GM23338 (cell line): ENCODE results near the gene GABRB3. TPM values are rescaled to one million over a fixed set of nuclear protein-coding genes. Genes with fewer than 3 reads are reported as not detected.

ENCODE experiments used
- ATAC-seq: fragments of 200-7000 bp; cut with Tn5 transposase; 3 replicates; pipeline ENCODE4 v1.9.1; 2020
- DNase-seq: peaks from one replicate; pipeline ENCODE4 v3.0.0-alpha.2; 2015; ENCODE audit warnings: low spot score
- H2AFZ ChIP-seq: fragments of 200-600 bp; sonication (generic); 2 replicates; pipeline ENCODE4 v1.8.0; 2016; ENCODE audit warnings: antibody characterized with exemption, mild to moderate bottlenecking, moderate library complexity
- H3F3A ChIP-seq: fragments of 200-600 bp; sonication (generic); replicated peaks from 2 replicates; pipeline ENCODE4 v1.8.0; 2017; ENCODE audit warnings: antibody characterized with exemption, mixed run types, low read depth
- H3K27ac ChIP-seq: fragments of 200-600 bp; sonication (generic); 2 replicates; pipeline ENCODE4 v1.6.1; 2016; ENCODE audit warnings: low read depth
- H3K27me3 ChIP-seq: fragments of 200-600 bp; sonication (generic); 2 replicates; pipeline ENCODE4 v1.8.0; 2016; ENCODE audit warnings: mild to moderate bottlenecking, mixed run types, moderate library complexity; ENCODE audit not compliant: insufficient read depth
- H3K36me3 ChIP-seq: fragments of 200-600 bp; sonication (generic); 2 replicates; pipeline ENCODE4 v1.8.0; 2016; ENCODE audit warnings: mild to moderate bottlenecking; ENCODE audit not compliant: insufficient read depth
- H3K4me1 ChIP-seq: fragments of 200-600 bp; sonication (generic); 2 replicates; pipeline ENCODE4 v1.8.0; 2016; ENCODE audit warnings: mild to moderate bottlenecking, moderate library complexity; ENCODE audit not compliant: insufficient read depth
- H3K4me2 ChIP-seq: fragments of 200-600 bp; sonication (generic); 2 replicates; pipeline ENCODE4 v1.7.1; 2017; ENCODE audit warnings: mixed run types
- H3K4me3 ChIP-seq: fragments of 200-600 bp; sonication (generic); 2 replicates; pipeline ENCODE4 v1.6.1; 2016; ENCODE audit warnings: mixed run types
- H3K79me2 ChIP-seq: fragments of 200-600 bp; sonication (generic); replicated peaks from 2 replicates; pipeline ENCODE4 v1.8.0; 2017; ENCODE audit warnings: mild to moderate bottlenecking; ENCODE audit not compliant: insufficient read depth
- H3K9me2 ChIP-seq: fragments of 200-600 bp; sonication (generic); 2 replicates; pipeline ENCODE4 v1.8.0; 2017; ENCODE audit not compliant: insufficient read depth
- H4K20me1 ChIP-seq: fragments of 200-600 bp; sonication (generic); replicated peaks from 2 replicates; pipeline ENCODE4 v1.8.0; 2017; ENCODE audit warnings: mild to moderate bottlenecking; ENCODE audit not compliant: insufficient read depth
- H3K27ac Mint-ChIP-seq: 2 replicates; pipeline ENCODE4 v1.8.0; 2020; ENCODE audit warnings: inconsistent platforms, mild to moderate bottlenecking, moderate library complexity, mixed read lengths
- H3K27me3 Mint-ChIP-seq: 3 replicates; pipeline ENCODE4 v1.8.0; 2022; ENCODE audit warnings: low read depth, mild to moderate bottlenecking, moderate library complexity, mixed read lengths, inconsistent platforms; ENCODE audit not compliant: insufficient read depth, poor library complexity
- H3K36me3 Mint-ChIP-seq: 3 replicates; pipeline ENCODE4 v1.8.0; 2021; ENCODE audit warnings: low read depth, mild to moderate bottlenecking, inconsistent platforms, moderate library complexity, mixed read lengths
- H3K4me1 Mint-ChIP-seq: 3 replicates; pipeline ENCODE4 v1.8.0; 2020; ENCODE audit warnings: mild to moderate bottlenecking, inconsistent platforms, mixed read lengths
- H3K4me3 Mint-ChIP-seq: 3 replicates; pipeline ENCODE4 v1.8.0; 2021; ENCODE audit warnings: moderate library complexity, mild to moderate bottlenecking, inconsistent platforms, mixed read lengths
- H3K9me3 Mint-ChIP-seq: 3 replicates; pipeline ENCODE4 v1.8.0; 2020; ENCODE audit warnings: moderate library complexity, mild to moderate bottlenecking, inconsistent platforms, mixed read lengths
- CREB1 ChIP-seq: fragments of 250-450 bp; sonication (Bioruptor Pico); IDR thresholded peaks from 2 replicates; pipeline ENCODE4 v1.5.0; 2020; ENCODE audit warnings: low read depth, mild to moderate bottlenecking, moderate library complexity
- EZH2 ChIP-seq: fragments of 200-600 bp; sonication (generic); IDR thresholded peaks from one replicate; pipeline ENCODE4 v1.8.0; 2017; ENCODE audit warnings: antibody characterized with exemption, mild to moderate bottlenecking, low read depth; ENCODE audit not compliant: unreplicated experiment
- EZH2phosphoT487 ChIP-seq: fragments of 200-600 bp; sonication (generic); IDR thresholded peaks from one replicate; pipeline ENCODE4 v1.8.1; 2018; ENCODE audit warnings: antibody characterized with exemption; ENCODE audit not compliant: unreplicated experiment
- JUNB ChIP-seq: IDR thresholded peaks from one replicate; pipeline ENCODE4 v1.6.1; 2016; ENCODE audit warnings: antibody characterized with exemption; ENCODE audit not compliant: unreplicated experiment
- NANOG ChIP-seq: IDR thresholded peaks from 2 replicates; pipeline ENCODE4 v1.6.1; 2016; ENCODE audit warnings: antibody characterized with exemption, borderline replicate concordance
- POLR2AphosphoS5 ChIP-seq: IDR thresholded peaks from 2 replicates; pipeline ENCODE4 v1.6.1; 2016; ENCODE audit warnings: antibody characterized with exemption, low read depth
- STAT1 ChIP-seq: IDR thresholded peaks from one replicate; pipeline ENCODE4 v1.6.1; 2016; ENCODE audit warnings: antibody characterized with exemption; ENCODE audit not compliant: unreplicated experiment
- ZNF331 ChIP-seq: fragments of 250-450 bp; sonication (Bioruptor Pico); IDR thresholded peaks from 2 replicates; pipeline ENCODE4 v1.5.0; 2020; ENCODE audit warnings: low read depth, mild to moderate bottlenecking, moderate library complexity
- polyA plus RNA-seq: library from polyadenylated mRNA; unstranded; fragments of >200 nt; fragmentation: Nextera tagmentation; extraction: Ambion mirVana; gene quantifications from 2 replicates; pipeline ENCODE4 v1.2.1, GENCODE V29; 2016
- total RNA-seq: library from RNA; depleted of rRNA; stranded (reverse); fragments of >200 nt; shearing (Covaris generic); gene quantifications from 2 replicates; pipeline ENCODE4 v1.2.3, GENCODE V29; 2014
- TF ChIP-seq, protein P1 (sequence below): IDR thresholded peaks from 2 replicates; pipeline ENCODE4 v1.6.1; 2016; ENCODE audit warnings: antibody characterized with exemption
- TF ChIP-seq, protein P2 (sequence below): IDR thresholded peaks from one replicate; pipeline ENCODE4 v1.6.1; 2018; ENCODE audit warnings: antibody characterized with exemption; ENCODE audit not compliant: unreplicated experiment
- TF ChIP-seq, protein P3 (sequence below): fragments of 250-450 bp; sonication (Bioruptor Pico); IDR thresholded peaks from 2 replicates; pipeline ENCODE4 v1.5.0; 2020; ENCODE audit warnings: mild to moderate bottlenecking, moderate library complexity
- TF ChIP-seq, protein P4 (sequence below), 2 experiments: fragments of 200-600 bp in 1 of 2; sonication (generic) in 1 of 2; conservative IDR thresholded peaks; 2 replicates each; pipeline versions ENCODE4 v1.5.1 to v1.6.1; 2016 to 2017; ENCODE audit warnings: antibody characterized with exemption in 2 of 2, low read depth in 2 of 2, mild to moderate bottlenecking in 2 of 2, moderate library complexity in 1 of 2

GABRB3 gene
- total and polyA plus RNA-seq, 2 experiments from 2014 or later: 56.5 to 131 TPM

GRCh38 chr15:26702381-26702780 lies 70.5 kb downstream of the GABRB3 start:
- H4K20me1 ChIP-seq: peaks cover 24% of the 10 kb centered on the region
- H3K4me3 Mint-ChIP-seq: no peak overlapping the region
- TF ChIP-seq, protein P1, sequence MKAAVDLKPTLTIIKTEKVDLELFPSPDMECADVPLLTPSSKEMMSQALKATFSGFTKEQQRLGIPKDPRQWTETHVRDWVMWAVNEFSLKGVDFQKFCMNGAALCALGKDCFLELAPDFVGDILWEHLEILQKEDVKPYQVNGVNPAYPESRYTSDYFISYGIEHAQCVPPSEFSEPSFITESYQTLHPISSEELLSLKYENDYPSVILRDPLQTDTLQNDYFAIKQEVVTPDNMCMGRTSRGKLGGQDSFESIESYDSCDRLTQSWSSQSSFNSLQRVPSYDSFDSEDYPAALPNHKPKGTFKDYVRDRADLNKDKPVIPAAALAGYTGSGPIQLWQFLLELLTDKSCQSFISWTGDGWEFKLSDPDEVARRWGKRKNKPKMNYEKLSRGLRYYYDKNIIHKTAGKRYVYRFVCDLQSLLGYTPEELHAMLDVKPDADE: no peak
- TF ChIP-seq EZH2 (no peak), CREB1 (CRISPR knock-in tag) (no peak), EZH2phosphoT487 (no peak), NANOG (no peak), STAT1 (no peak), POLR2AphosphoS5 (no peak), ZNF331 (no peak), JUNB (no peak)
- TF ChIP-seq, protein P2, sequence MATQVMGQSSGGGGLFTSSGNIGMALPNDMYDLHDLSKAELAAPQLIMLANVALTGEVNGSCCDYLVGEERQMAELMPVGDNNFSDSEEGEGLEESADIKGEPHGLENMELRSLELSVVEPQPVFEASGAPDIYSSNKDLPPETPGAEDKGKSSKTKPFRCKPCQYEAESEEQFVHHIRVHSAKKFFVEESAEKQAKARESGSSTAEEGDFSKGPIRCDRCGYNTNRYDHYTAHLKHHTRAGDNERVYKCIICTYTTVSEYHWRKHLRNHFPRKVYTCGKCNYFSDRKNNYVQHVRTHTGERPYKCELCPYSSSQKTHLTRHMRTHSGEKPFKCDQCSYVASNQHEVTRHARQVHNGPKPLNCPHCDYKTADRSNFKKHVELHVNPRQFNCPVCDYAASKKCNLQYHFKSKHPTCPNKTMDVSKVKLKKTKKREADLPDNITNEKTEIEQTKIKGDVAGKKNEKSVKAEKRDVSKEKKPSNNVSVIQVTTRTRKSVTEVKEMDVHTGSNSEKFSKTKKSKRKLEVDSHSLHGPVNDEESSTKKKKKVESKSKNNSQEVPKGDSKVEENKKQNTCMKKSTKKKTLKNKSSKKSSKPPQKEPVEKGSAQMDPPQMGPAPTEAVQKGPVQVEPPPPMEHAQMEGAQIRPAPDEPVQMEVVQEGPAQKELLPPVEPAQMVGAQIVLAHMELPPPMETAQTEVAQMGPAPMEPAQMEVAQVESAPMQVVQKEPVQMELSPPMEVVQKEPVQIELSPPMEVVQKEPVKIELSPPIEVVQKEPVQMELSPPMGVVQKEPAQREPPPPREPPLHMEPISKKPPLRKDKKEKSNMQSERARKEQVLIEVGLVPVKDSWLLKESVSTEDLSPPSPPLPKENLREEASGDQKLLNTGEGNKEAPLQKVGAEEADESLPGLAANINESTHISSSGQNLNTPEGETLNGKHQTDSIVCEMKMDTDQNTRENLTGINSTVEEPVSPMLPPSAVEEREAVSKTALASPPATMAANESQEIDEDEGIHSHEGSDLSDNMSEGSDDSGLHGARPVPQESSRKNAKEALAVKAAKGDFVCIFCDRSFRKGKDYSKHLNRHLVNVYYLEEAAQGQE: no peak
- TF ChIP-seq, protein P3, sequence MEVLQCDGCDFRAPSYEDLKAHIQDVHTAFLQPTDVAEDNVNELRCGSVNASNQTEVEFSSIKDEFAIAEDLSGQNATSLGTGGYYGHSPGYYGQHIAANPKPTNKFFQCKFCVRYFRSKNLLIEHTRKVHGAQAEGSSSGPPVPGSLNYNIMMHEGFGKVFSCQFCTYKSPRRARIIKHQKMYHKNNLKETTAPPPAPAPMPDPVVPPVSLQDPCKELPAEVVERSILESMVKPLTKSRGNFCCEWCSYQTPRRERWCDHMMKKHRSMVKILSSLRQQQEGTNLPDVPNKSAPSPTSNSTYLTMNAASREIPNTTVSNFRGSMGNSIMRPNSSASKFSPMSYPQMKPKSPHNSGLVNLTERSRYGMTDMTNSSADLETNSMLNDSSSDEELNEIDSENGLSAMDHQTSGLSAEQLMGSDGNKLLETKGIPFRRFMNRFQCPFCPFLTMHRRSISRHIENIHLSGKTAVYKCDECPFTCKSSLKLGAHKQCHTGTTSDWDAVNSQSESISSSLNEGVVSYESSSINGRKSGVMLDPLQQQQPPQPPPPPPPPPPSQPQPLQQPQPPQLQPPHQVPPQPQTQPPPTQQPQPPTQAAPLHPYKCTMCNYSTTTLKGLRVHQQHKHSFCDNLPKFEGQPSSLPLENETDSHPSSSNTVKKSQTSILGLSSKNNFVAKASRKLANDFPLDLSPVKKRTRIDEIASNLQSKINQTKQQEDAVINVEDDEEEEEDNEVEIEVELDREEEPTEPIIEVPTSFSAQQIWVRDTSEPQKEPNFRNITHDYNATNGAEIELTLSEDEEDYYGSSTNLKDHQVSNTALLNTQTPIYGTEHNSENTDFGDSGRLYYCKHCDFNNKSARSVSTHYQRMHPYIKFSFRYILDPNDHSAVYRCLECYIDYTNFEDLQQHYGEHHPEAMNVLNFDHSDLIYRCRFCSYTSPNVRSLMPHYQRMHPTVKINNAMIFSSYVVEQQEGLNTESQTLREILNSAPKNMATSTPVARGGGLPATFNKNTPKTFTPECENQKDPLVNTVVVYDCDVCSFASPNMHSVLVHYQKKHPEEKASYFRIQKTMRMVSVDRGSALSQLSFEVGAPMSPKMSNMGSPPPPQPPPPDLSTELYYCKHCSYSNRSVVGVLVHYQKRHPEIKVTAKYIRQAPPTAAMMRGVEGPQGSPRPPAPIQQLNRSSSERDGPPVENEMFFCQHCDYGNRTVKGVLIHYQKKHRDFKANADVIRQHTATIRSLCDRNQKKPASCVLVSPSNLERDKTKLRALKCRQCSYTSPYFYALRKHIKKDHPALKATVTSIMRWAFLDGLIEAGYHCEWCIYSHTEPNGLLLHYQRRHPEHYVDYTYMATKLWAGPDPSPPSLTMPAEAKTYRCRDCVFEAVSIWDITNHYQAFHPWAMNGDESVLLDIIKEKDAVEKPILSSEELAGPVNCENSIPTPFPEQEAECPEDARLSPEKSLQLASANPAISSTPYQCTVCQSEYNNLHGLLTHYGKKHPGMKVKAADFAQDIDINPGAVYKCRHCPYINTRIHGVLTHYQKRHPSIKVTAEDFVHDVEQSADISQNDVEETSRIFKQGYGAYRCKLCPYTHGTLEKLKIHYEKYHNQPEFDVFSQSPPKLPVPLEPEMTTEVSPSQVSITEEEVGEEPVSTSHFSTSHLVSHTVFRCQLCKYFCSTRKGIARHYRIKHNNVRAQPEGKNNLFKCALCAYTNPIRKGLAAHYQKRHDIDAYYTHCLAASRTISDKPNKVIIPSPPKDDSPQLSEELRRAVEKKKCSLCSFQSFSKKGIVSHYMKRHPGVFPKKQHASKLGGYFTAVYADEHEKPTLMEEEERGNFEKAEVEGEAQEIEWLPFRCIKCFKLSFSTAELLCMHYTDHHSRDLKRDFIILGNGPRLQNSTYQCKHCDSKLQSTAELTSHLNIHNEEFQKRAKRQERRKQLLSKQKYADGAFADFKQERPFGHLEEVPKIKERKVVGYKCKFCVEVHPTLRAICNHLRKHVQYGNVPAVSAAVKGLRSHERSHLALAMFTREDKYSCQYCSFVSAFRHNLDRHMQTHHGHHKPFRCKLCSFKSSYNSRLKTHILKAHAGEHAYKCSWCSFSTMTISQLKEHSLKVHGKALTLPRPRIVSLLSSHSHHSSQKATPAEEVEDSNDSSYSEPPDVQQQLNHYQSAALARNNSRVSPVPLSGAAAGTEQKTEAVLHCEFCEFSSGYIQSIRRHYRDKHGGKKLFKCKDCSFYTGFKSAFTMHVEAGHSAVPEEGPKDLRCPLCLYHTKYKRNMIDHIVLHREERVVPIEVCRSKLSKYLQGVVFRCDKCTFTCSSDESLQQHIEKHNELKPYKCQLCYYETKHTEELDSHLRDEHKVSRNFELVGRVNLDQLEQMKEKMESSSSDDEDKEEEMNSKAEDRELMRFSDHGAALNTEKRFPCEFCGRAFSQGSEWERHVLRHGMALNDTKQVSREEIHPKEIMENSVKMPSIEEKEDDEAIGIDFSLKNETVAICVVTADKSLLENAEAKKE (CRISPR knock-in tag): no peak
- TF ChIP-seq, protein P4, sequence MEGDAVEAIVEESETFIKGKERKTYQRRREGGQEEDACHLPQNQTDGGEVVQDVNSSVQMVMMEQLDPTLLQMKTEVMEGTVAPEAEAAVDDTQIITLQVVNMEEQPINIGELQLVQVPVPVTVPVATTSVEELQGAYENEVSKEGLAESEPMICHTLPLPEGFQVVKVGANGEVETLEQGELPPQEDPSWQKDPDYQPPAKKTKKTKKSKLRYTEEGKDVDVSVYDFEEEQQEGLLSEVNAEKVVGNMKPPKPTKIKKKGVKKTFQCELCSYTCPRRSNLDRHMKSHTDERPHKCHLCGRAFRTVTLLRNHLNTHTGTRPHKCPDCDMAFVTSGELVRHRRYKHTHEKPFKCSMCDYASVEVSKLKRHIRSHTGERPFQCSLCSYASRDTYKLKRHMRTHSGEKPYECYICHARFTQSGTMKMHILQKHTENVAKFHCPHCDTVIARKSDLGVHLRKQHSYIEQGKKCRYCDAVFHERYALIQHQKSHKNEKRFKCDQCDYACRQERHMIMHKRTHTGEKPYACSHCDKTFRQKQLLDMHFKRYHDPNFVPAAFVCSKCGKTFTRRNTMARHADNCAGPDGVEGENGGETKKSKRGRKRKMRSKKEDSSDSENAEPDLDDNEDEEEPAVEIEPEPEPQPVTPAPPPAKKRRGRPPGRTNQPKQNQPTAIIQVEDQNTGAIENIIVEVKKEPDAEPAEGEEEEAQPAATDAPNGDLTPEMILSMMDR (conservative IDR thresholded peaks at IDR 0.05; ENCODE audit: low read depth in 2 of 2): no peak
- H3K4me2 ChIP-seq: no peak overlapping the region
- peaks cover 4% of the 10 kb centered on the region for H3K27me3 Mint-ChIP-seq
- H3K27ac ChIP-seq: no peak overlapping the region
- peaks cover 79% of the 10 kb centered on the region for H3K4me1 Mint-ChIP-seq
- H3K79me2 ChIP-seq: peaks cover 100% of the 10 kb centered on the region
- no peaks in the 10 kb centered on the region for H3K36me3 ChIP-seq
- H2AFZ ChIP-seq: no peak overlapping the region
- H3K27me3 ChIP-seq: no peaks in the 10 kb centered on the region
- H3K4me3 ChIP-seq: no peak overlapping the region
- no peak overlapping the region for H3K27ac Mint-ChIP-seq
- no peaks in the 10 kb centered on the region for H3K9me2 ChIP-seq
- ATAC-seq (no peak), DNase-seq (no peak)
- H3F3A ChIP-seq: no peaks in the 10 kb centered on the region
- no peaks in the 10 kb centered on the region for H3K9me3 Mint-ChIP-seq
- peaks cover 65% of the 10 kb centered on the region for H3K4me1 ChIP-seq
- H3K36me3 Mint-ChIP-seq: peaks cover 7% of the 10 kb centered on the region; the same call in 1 of the 3 replicates
